GM19452 (cell line): Measurements from ENCODE around the gene EIF2B2.

ENCODE experiments used
- ATAC-seq: cut with Tn5 transposase; IDR thresholded peaks from one replicate; pipeline ENCODE4 v1.9.1; 2021; ENCODE audit not compliant: unreplicated experiment

EIF2B2 gene

DNA sequence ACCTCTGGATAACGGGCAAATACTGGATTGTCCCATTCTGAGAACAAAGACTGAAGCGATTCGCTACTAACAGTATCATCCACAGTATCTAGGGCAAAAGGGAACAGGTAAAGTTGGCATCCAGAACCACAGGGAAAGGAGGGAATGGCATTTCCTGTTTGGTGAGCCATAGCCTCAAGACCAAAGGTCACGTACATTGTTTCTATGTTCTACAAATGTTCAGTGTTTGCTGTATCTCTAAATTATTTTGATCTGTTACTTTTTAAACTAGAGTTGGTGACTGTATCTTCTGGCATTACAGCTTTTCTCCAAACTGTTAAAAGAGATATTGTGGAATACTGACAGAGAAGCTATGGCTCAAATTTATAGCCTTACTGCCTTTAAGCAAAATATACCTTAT is 38.9 kb downstream of the EIF2B2 start:
- no peak for ATAC-seq

DNA sequence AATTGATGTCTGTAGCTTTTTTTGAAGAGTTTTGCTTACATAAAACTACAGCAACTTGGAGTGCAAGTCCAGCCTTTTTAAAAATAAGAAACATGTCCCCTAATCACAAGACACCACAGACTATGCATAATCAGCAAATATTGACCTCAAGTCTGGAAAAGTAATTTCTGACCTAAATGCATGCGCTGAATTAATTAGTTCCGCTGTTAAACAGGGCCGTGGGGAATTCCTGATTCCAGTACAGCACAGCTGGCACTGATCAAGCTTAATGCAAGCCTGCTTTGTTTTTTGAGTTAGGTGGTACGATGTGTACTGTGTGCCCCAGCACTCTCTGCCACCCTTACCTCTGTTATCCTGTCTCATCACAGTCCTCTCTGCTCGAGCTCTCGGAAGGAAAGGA is 39.3 kb downstream of the EIF2B2 start:
- ATAC-seq: no peak

DNA sequence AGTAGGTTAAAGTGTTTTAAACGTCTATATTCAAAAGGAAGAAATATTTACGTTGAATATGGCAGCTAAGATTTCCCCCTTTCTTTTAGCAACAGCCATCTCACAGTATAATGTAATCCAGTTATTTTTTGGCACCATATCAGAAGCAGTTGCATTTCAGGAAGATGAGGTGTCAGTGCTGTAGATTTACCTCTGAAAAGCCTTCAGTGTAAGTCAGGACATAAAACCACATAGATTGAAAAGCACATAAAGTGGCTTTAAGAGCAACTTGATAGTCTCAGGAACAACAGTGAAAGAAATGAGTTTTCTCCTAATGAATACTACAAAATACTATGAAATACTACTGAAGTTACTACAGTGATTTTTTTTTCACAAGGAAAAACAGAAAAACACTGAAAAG is 41.6 kb downstream of the EIF2B2 start:
- no peak for ATAC-seq

DNA sequence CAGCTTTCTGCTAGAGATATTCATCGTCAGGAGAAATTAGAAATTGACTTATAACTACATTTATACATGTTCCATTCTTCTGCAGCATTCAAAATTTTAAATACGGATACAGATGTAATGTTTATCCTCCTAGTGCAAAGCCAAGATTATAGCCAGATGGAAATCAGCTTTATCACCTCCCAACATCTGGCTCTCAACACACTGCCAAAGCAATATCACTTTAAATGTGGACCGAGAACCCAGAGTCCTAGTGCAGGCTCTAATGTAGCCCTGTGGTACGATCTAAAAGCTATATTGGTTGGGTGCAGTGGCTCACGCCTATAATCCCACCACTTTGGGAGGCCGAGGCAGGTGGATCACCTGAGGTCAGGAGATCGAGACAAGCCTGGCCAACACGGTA is 42.0 kb downstream of the EIF2B2 start:
- ATAC-seq: no peak

DNA sequence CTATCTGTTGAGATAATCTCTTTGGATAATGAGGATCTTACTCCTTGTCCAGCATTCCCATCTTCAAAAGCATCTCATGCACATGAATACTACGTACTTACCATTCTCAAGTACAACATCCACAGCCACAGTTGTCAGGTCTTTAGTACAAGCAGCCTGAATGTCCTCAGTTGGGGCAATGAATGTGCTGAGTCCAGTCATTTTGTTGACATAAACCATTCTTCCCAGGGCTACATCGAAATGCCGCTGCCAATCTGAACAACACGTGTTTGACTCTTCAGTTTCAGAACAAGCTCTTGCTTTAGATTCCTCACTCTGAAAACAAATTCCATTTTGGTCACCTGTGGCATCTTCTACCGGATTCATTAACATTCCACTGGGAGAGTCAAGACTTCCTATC is 43.6 kb downstream of the EIF2B2 start:
- no peak for ATAC-seq

DNA sequence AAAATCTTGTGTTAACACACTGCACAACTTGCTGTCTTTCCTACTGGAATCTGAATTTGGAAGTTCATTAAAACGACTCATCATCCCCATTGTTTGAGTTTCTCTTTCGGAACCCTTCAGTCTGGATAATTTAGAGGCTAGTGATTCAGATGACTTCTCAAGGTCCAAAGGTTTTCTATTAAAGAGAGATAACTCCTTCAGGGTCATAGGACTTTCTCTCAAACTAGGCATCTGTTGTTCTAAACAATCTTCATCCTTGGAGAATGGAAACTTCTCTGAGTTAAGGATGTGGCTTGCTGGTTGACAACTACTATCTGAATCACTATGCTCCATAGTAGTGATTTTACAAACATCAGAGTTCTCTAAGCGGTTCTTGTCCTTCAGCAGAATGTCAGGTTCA is 44.2 kb downstream of the EIF2B2 start:
- no peak for ATAC-seq

DNA sequence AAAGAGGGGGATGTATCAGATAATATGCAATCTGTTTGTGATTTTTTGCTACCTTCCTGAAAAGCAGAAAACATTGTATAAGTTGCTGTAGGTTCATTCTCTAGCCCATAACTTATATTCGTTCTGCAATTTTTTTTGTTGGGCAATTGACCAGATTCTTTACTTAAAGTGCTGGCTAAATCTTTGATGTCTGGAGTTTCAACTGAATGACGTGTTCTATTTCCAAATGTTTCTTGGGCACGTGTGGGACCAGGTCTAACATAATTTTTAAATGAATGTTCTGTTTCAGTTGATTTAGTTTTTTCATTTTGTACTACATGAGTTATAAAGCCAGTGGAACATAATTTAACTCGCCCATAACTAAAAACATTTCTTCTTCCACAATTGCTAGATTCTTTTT is 44.8 kb downstream of the EIF2B2 start:
- ATAC-seq: no peak

DNA sequence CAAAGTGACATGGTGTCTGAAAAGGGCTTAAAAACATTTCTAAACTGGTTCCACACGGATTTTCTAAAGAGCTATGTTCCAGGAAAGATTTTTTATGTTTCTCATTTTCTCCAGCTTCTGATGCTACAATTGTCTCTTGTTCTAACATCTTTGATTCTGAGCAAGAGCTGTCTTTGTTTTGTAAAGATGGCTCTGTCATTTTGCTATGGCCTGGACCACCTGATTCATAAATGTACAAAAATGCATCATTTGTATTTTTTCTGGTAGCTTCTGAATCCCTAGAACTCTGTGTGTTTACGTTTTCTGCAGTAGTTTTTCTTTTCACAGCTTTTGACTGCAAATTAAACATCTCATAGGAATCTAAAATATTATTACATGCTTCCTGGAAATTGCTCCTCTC is 45.4 kb downstream of the EIF2B2 start:
- ATAC-seq: no peak

DNA sequence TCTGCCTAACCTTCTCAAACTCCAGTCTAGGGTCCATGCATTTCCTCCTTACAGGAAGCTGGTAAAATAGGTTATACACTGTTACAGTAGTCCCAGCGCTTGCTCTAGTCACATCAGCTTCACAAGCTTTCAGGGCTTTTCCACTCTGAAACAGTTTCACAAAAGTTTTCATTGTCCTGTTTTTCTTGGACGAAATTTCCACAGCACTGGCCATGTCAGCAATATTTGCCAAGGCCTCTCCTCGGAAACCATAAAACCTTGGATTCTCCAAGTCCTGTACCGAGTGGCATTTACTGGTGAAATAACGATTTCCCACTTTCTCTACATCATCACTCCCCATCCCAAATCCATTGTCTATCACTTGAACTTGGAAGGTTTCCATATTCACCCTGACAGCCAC is 46.4 kb downstream of the EIF2B2 start:
- ATAC-seq: no peak

DNA sequence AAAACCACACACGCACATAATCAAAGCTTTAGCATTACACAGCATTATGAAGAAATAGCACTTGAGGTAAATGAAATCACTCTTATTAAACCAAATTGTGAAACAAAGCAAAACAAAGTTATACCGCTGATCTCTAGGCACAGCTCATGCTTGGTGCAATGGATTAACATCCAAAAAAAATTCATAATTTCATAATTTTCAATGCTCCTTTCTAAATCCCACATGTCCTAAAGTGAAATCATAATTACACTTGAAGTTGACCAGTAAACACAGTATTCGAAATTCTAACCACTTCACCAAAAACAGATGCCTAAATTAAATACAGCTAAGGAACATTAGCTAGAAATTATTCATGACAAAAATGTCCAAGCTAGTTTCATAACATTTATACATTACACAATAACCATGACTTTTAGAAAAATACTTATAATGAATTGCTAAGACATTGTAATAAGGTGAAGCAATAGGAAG is 47.0 kb downstream of the EIF2B2 start:
- ATAC-seq: no peak

DNA sequence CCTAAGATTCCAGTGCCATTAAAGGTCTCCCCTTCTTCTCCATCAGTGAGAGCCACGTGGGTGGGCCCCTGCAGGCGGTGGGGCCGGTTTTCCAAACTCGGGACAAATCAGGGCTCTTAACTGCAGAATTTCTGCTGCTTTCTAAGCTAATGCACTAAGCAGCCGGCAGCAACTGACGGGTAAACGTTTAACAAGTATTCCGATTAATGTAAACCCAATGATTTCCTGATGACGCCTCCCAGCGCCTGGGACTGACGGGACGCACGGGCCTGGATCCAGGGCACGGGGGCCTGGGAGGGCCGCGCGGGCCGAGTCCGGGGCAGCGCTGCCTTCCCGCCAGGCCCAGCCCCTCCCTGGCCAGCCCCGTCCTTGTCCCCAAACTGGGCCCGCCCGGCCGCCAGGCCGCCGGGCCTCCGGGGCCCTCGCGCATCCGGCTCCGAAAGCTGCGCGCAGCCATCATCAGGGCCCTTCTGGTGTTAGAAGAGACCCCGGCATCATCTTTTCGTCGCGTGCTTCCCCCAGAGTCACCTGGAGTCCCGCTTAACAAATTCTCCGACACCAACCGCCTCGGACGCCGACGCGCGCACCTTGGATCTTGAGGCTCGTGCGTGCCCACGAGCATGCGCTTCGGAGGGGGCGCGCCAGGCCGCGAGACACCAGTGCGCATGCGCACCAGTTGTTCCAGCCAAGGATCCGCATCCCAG is 48.3 kb downstream of the EIF2B2 start, which contains the start of gene MLH3:
TSS of gene MLH3 (minus strand) at position 616 of the 704 bp plus-strand sequence. CDS start 1,812 bp downstream, outside the sequence.
- ATAC-seq: peak; percentile 67

DNA sequence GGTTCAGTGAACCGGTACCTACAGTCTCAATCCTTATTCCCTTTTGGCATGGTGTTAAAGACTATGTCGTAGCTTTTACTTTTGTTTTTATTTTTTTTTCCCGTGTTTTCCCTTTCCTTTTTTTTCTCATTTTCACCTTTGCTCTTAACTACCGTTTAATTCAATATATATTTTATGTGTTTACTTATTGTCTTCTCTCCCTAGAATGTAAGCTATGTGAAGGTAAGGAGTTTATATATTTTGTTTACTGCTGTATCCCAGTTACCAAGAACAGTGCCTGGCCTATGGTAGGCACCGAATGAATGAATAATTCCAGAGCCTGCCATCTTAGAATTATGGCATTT is 48.8 kb downstream of the EIF2B2 start:
- no peak for ATAC-seq

DNA sequence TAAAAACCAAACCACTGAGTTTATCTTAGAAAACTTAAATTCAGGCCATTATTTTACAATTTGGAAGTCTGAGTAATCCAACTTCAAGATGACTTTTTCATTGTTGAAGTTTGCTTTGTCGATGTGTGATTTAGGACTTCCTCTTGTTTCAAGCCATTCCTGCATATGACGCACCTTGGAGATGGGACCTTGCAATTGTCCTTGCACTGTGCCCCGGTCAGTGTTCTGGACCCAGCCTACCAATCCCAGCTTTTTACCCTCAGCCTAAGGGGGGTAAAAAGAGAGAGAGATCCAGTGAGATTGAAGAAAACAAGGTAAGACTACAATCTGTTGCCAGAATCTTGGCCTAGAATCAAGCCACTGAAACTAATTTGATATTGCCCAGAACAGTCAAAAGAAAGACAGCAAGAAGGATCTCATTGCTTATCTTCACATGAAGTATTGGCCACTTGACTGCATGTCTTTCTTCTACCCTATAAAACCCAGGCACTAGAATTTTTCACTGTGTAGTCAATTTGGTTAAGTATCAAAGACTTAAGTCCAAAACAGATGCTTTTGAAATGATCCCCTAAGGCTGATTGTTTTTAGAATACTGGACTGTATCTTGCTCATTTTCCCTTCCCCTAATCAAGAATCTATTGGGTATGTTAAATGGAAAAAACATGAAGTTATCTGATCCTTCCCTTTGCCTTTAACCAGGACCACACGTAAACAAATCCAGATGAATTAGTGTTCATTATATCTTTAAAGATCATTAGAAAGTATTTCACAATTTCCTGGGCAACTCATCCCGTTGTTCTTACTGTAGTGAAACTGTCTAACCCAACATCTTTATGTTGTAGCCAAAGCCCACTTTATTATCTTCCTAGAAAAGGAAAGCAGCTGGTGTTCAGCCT is 50.9 kb downstream of the EIF2B2 start:
- no peak for ATAC-seq

DNA sequence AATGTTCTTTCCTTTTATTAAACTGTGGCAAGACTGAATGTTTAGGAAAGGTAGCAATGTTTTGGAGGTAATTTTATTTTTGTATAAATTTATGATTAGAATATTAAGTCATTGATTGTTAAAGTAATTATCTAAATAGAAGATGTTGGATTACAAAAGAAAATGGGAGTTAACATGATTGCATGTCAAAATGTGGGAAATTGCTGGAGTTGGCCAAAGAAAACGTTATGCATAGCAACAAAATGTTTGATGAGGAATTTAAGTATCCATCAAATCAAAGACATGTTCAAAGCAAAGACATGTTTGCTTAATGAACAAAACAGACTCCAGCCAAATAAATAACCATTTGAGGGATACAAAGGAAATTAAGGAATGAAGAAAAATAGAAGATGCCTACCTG is 51.7 kb downstream of the EIF2B2 start:
- no peak for ATAC-seq

DNA sequence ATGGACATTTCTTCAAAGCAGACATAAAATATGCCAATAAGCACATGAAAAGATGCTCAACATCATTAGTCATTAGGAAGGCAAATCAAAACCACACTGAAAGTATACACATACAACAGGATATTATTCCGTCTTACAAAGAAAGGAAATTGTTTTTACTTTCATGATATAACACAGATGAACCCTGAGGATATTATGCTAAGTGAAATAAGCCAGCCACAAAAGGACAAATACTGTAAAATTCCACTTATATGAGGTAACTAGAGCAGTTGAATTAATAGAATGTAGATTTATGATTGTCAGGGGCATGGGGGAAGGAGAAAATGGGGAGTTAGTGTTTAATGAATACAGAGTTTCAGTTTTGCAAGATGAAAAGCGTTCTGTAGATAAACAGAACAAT is 56.9 kb downstream of the EIF2B2 start:
- ATAC-seq: no peak

DNA sequence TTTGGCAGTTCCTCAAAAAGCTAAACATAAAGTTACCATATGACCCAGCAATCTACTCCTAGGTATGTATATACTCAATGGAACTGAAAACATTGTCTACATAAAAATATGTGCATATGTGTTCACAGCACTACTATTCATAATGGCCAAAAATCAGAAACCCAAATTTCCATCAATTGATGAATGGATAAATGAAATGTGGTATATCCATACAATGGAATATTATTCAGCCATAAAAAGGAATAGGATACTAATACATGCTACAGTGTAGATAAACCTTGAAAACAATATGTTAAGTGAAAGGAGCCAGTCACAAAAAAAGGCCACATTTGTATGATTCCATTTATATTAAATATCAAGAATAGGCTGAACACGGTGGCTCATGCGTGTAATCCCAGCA is 57.7 kb downstream of the EIF2B2 start:
- no peak for ATAC-seq
